ENCODE results near the gene CDHR1.
"Not testable (repeated sequence)": the region's sequence is repeated elsewhere in the genome, so short reads cannot be mapped to it uniquely, and the experiment has no call there.

CDHR1 gene

GRCh38 chr10:84194424-84195043 is at the start of gene CDHR1:
Gene CDHR1 (plus strand): TSS chr10:84194537. CDS start chr10:84194761, 224 bp downstream.
- DNase-seq = peak; percentile 54

- DNase-seq = no peak
These were observed 47.0 kb upstream of the CDHR1 start for GRCh38 chr10:84147347-84147746.

GRCh38 chr10:84148006-84148597 is 46.2 kb upstream of the CDHR1 start:
- DNase-seq = not testable (repeated sequence)

- DNase-seq = no peak
These were observed 44.5 kb upstream of the CDHR1 start for GRCh38 chr10:84149854-84150253.

GRCh38 chr10:84152769-84153168 is 41.6 kb upstream of the CDHR1 start:
- no peak for DNase-seq

- no peak for DNase-seq
These were observed 38.8 kb upstream of the CDHR1 start for GRCh38 chr10:84155521-84155920.

GRCh38 chr10:84156009-84156408 is 38.3 kb upstream of the CDHR1 start:
- no peak for DNase-seq

GRCh38 chr10:84156768-84157167 is 37.6 kb upstream of the CDHR1 start:
- DNase-seq = peak; percentile 50

- DNase-seq = no peak
These were observed 36.3 kb upstream of the CDHR1 start for GRCh38 chr10:84158061-84158460.

GRCh38 chr10:84158550-84158949 is 35.8 kb upstream of the CDHR1 start:
- no peak for DNase-seq

GRCh38 chr10:84159076-84159685 is 35.2 kb upstream of the CDHR1 start:
- no peak for DNase-seq

GRCh38 chr10:84160663-84161362 is 33.5 kb upstream of the CDHR1 start:
- no peak for DNase-seq

GRCh38 chr10:84163996-84164395 is 30.3 kb upstream of the CDHR1 start:
- DNase-seq = no peak

- DNase-seq = no peak
These were observed 29.9 kb upstream of the CDHR1 start for GRCh38 chr10:84164442-84164841.

GRCh38 chr10:84166620-84167288 is 27.6 kb upstream of the CDHR1 start:
- DNase-seq = no peak

- not testable (repeated sequence) for DNase-seq
These were observed 27.1 kb upstream of the CDHR1 start for GRCh38 chr10:84167289-84167653.

- not testable (repeated sequence) for DNase-seq
These were observed 26.0 kb upstream of the CDHR1 start for GRCh38 chr10:84168382-84168781.

- DNase-seq = not testable (repeated sequence)
These were observed 23.1 kb upstream of the CDHR1 start for GRCh38 chr10:84171237-84171636.

GRCh38 chr10:84171700-84172466 is 22.5 kb upstream of the CDHR1 start:
- DNase-seq = not testable (repeated sequence)

- no peak for DNase-seq
These were observed 21.6 kb upstream of the CDHR1 start for GRCh38 chr10:84172467-84173356.

GRCh38 chr10:84173501-84173929 is 20.8 kb upstream of the CDHR1 start, which contains the start of gene GPR15LG:
Gene GPR15LG (plus strand): TSS chr10:84173801. CDS start chr10:84173852, 51 bp downstream.
- no peak for DNase-seq
